Endothelial cell of hepatic sinusoid (primary cell): ENCODE measurements around the gene KNSTRN.

Source experiments
- in situ Hi-C: cut with HindIII; loops from 2 replicates; pipeline ENCODE4 v1.10.0; 2017; ENCODE audit warnings: low sequenced_read_pairs

KNSTRN gene

GRCh38 chr15:40345225-40345866 lies 37.2 kb upstream of the KNSTRN start:
- in situ Hi-C loops, result no loop called here

GRCh38 chr15:40345867-40346578 lies 36.5 kb upstream of the KNSTRN start:
- in situ Hi-C loops, result no loop called here

- in situ Hi-C loops, result no loop called here
Observed at GRCh38 chr15:40346579-40347558, 35.7 kb upstream of the KNSTRN start.

- in situ Hi-C loops, result no loop called here
Observed at GRCh38 chr15:40347559-40348473, 34.7 kb upstream of the KNSTRN start.

- in situ Hi-C loops, result no loop called here
Observed at GRCh38 chr15:40348474-40348870, 34.0 kb upstream of the KNSTRN start.

- in situ Hi-C loops, result no loop called here
Observed at GRCh38 chr15:40349163-40349562, 33.4 kb upstream of the KNSTRN start.

GRCh38 chr15:40352281-40352901 lies 30.1 kb upstream of the KNSTRN start:
- in situ Hi-C loops, result no loop called here

- in situ Hi-C loops, result no loop called here
Observed at GRCh38 chr15:40353697-40354096, 28.8 kb upstream of the KNSTRN start.

- in situ Hi-C loops, result loop anchor here (5.0 kb wide), 2 partner anchors 32 to 68 kb away; partner anchors contain the start of gene INAFM2
Observed at GRCh38 chr15:40354408-40355171, 27.9 kb upstream of the KNSTRN start.

- in situ Hi-C loops, result loop anchor here (5.0 kb wide), 2 partner anchors 34 to 66 kb away; partner anchors contain the start of gene INAFM2
Observed at GRCh38 chr15:40355976-40356585, 26.4 kb upstream of the KNSTRN start.

- in situ Hi-C loops, result loop anchor here (5.0 kb wide), 2 partner anchors 35 to 65 kb away; partner anchors contain the start of gene INAFM2
Observed at GRCh38 chr15:40357246-40357645, 25.3 kb upstream of the KNSTRN start.

GRCh38 chr15:40357723-40358470 lies 24.6 kb upstream of the KNSTRN start, which contains the start of gene DISP2:
DISP2 (plus strand) TSS chr15:40358219; CDS start chr15:40358322, 103 bp downstream.
- in situ Hi-C loops, result loop anchor here (5.0 kb wide), 2 partner anchors 36 to 64 kb away; partner anchors contain the start of gene INAFM2

- in situ Hi-C loops, result loop anchor here (5.0 kb wide), 2 partner anchors 36 to 64 kb away; partner anchors contain the start of gene INAFM2
Observed at GRCh38 chr15:40358471-40359353, 23.8 kb upstream of the KNSTRN start.

- in situ Hi-C loops, result no loop called here
Observed at GRCh38 chr15:40360015-40360414, 22.5 kb upstream of the KNSTRN start.

GRCh38 chr15:40361640-40362039 lies 20.9 kb upstream of the KNSTRN start:
- in situ Hi-C loops, result no loop called here

GRCh38 chr15:40363611-40364010 lies 18.9 kb upstream of the KNSTRN start:
- in situ Hi-C loops, result no loop called here
